ENCODE data around the gene LIN7B. TPM values are rescaled to one million over a fixed set of nuclear protein-coding genes. Genes with fewer than 3 reads are reported as not detected.

Gene LIN7B
- total and polyA plus RNA-seq, 2 of the 8 experiments (the other 6 are each of a cell fraction or from before 2014, with no cell fraction given) = 4.1 to 4.2 TPM

GRCh38 chr19:49126575-49126974 is 12.4 kb downstream of the LIN7B start:
- no peak overlapping the region for H2BK120ac ChIP-seq (replicated peaks; ENCODE audit: low read depth, low read length)
- H3K27ac ChIP-seq (ENCODE audit: low read depth, low read length) = no peak overlapping the region
- H3K14ac ChIP-seq (ENCODE audit: insufficient read length) = no peak overlapping the region
- H2BK5ac ChIP-seq (ENCODE audit: low read depth, low read length) = no peak overlapping the region
- H4K91ac ChIP-seq (replicated peaks; ENCODE audit: insufficient read length, low read length) = no peak overlapping the region
- DNase-seq (ENCODE audit: low read depth in 1 of 2, low spot score in 2 of 2) (no peak), FAIRE-seq (no peak)
- no peak overlapping the region for H3K56ac ChIP-seq (replicated peaks; ENCODE audit: insufficient read length, low read depth, low read length)
- POLR2A ChIA-PET (ENCODE audit: partially characterized antibody) = interaction anchor here (0.8 to 3.6 kb wide), 4 partner anchors 12 to 84 kb away, joined by 3 to 13 read pairs (median 6); partner anchors contain the start of gene LIN7B
- H3K9ac ChIP-seq (replicated peaks in 1 of 4; ENCODE audit: extremely low read depth in 1 of 4, low read depth in 3 of 4, low read length in 3 of 4) = no peak overlapping the region
- peaks cover 9% of the 10 kb centered on the region for H3K23me2 ChIP-seq (ENCODE audit: low read depth, low read length)
- H3K36me3 ChIP-seq (ENCODE audit: control insufficient read depth in 2 of 4, insufficient read depth in 4 of 4, low read length in 3 of 4) = peaks cover 0 to 3% (median 0%) of the 10 kb centered on the region in 4 experiments; a peak in 1 of 8 replicates
- peaks cover 0 to 2% of the 10 kb centered on the region in 2 experiments for H4K20me1 ChIP-seq (replicated peaks in 1 of 2; ENCODE audit: control insufficient read depth in 1 of 2, insufficient read depth in 2 of 2, low read length in 2 of 2)
- H3K4ac ChIP-seq (replicated peaks; ENCODE audit: insufficient read length, low read depth, low read length) = no peak overlapping the region
- CTCF ChIA-PET (ENCODE audit: partially characterized antibody) = interaction anchor here (1.2 to 1.4 kb wide), 2 partner anchors 22 to 29 kb away, joined by 3 read pairs; partner anchors contain the start of gene HRC
- no peaks in the 10 kb centered on the region for H3K9me3 ChIP-seq (ENCODE audit: insufficient read depth in 2 of 2, low read depth in 1 of 2, low read length in 1 of 2)
- no peak for TF ChIP-seq TAF7 (optimal IDR thresholded peaks at IDR 0.05; ENCODE audit: borderline replicate concordance, low read depth, low read length)
- no peak for TF ChIP-seq MAFK (IDR thresholded peaks at IDR 0.05; ENCODE audit: low read depth, low read length)
- TF ChIP-seq POLR2A (IDR thresholded peaks at IDR 0.05; ENCODE audit: control extremely low read depth in 1 of 2, low read depth in 2 of 2, low read length in 2 of 2) = no peak
- no peak for TF ChIP-seq KDM1A (IDR thresholded peaks at IDR 0.05; ENCODE audit: borderline replicate concordance, low read length)
- TF ChIP-seq TEAD4 (IDR thresholded peaks at IDR 0.05; ENCODE audit: low read depth, low read length) = no peak
- TF ChIP-seq JUND (IDR thresholded peaks at IDR 0.05; ENCODE audit: low read length) = no peak
- H4K5ac ChIP-seq (ENCODE audit: insufficient read length, low read depth, low read length) = no peak overlapping the region
- no peak overlapping the region for H2BK15ac ChIP-seq (ENCODE audit: low read length)
- no peak overlapping the region; a peak in 1 of 4 replicates for H3K4me2 ChIP-seq (ENCODE audit: insufficient read depth in 1 of 2, low read depth in 2 of 2, low read length in 2 of 2)
- H3K79me1 ChIP-seq (ENCODE audit: low read depth, low read length) = no peaks in the 10 kb centered on the region
- no peak overlapping the region for H3K23ac ChIP-seq (ENCODE audit: insufficient read length)
- H2BK20ac ChIP-seq (ENCODE audit: low read length) = no peak overlapping the region
- H3K79me2 ChIP-seq (ENCODE audit: control insufficient read depth in 1 of 2, insufficient read depth in 2 of 2, low read length in 2 of 2) = no peaks in the 10 kb centered on the region
- H2AK5ac ChIP-seq (ENCODE audit: low read depth, low read length) = no peak overlapping the region
- 86% methylated on average over 4 of the region's 4 CpGs; no CpG with 5 or more reads in 1 of the 2 experiments for WGBS, 2 experiments (ENCODE audit: extremely low coverage in 1 of 2, insufficient coverage in 1 of 2, insufficient read length in 1 of 2, insufficient replicate concordance in 2 of 2, low coverage in 1 of 2, low lambda C conversion rate in 2 of 2, missing lambda C conversion rate in 1 of 2)
- no peak overlapping the region for H3K4me3 ChIP-seq (ENCODE audit: extremely low read depth in 1 of 4, insufficient read depth in 2 of 4, low read depth in 3 of 4, low read length in 4 of 4)
- no peak overlapping the region for H2AFZ ChIP-seq (ENCODE audit: low read length)
- H3K4me1 ChIP-seq (replicated peaks in 1 of 4; ENCODE audit: control insufficient read depth in 3 of 4, insufficient read depth in 4 of 4, low read length in 3 of 4) = peaks cover 0 to 13% (median 8%) of the 10 kb centered on the region in 4 experiments; a peak in 6 of 7 replicates
- H4K8ac ChIP-seq (ENCODE audit: extremely low read depth, insufficient read depth, low read length) = no peak overlapping the region; the same call in 1 of the 2 replicates
- no peaks in the 10 kb centered on the region; a peak in 2 of 7 replicates for H3K27me3 ChIP-seq (replicated peaks in 1 of 4; ENCODE audit: control insufficient read depth in 3 of 4, extremely low read depth in 1 of 4, insufficient read depth in 3 of 4, low read length in 3 of 4)
- no peak overlapping the region for H2BK12ac ChIP-seq (ENCODE audit: low read depth, low read length)
- no peak overlapping the region for H3K18ac ChIP-seq (ENCODE audit: extremely low read depth, low read length)
